B cell (primary cell): ENCODE data around the gene RUNDC3A.

Experiments
- CTCF ChIP-seq: fragments of 200-600 bp; IDR thresholded peaks from one replicate; pipeline ENCODE4 v1.8.0; 2022; ENCODE audit warnings: antibody characterized with exemption, mild to moderate bottlenecking
- EZH2 ChIP-seq: IDR thresholded peaks from 2 replicates; pipeline ENCODE4 v1.6.1; 2012; ENCODE audit warnings: borderline replicate concordance, low read depth, mild to moderate bottlenecking, moderate library complexity, low read length; ENCODE audit not compliant: insufficient read depth, poor library complexity, severe bottlenecking

- TF ChIP-seq CTCF (no peak), EZH2 (no peak)
Observed at GRCh38 chr17:44326861-44327444, 18.6 kb downstream of the RUNDC3A start.
